A673 (cell line): Measurements from ENCODE around the gene PRDM16. TPM values are rescaled to one million over a fixed set of nuclear protein-coding genes. Genes with fewer than 3 reads are reported as not detected.

Source experiments
- BruUV-seq: library from RNA; stranded (reverse); fragments of 400-500 nt; replicated peaks from 2 replicates; lab custom pipeline; 2021; lab: Mats Ljungman, UMichigan
- CTCF ChIA-PET: fragments of 300-600 bp; sonication (Branson Sonifier 250); formaldehyde crosslinking; loops from one replicate; lab custom pipeline; 2022; ENCODE audit warnings: antibody characterized with exemption; lab: Charles Lee
- POLR2A ChIA-PET: fragments of 300-600 bp; sonication (Branson Sonifier 250); formaldehyde crosslinking; loops from one replicate; lab custom pipeline; 2022; ENCODE audit warnings: antibody characterized with exemption; ENCODE audit not compliant: low non-redundant PET; lab: Charles Lee
- DNase-seq: peaks from one replicate; pipeline ENCODE4 v3.0.0-alpha.2; 2015; ENCODE audit warnings: low spot score
- H3K27ac ChIP-seq: fragments of 200-600 bp; sonication (generic); 2 replicates; pipeline ENCODE4 v1.5.1; 2016; ENCODE audit warnings: mixed run types, low read depth, mild to moderate bottlenecking, mixed read lengths, antibody characterized with exemption, low read length; ENCODE audit not compliant: poor library complexity, severe bottlenecking
- H3K27me3 ChIP-seq: fragments of 200-600 bp; sonication (generic); replicated peaks from 2 replicates; pipeline ENCODE4 v1.6.1; 2017; ENCODE audit warnings: mixed run types, low read depth, mild to moderate bottlenecking, mixed read lengths, antibody characterized with exemption, low read length; ENCODE audit not compliant: insufficient read depth, poor library complexity
- H3K36me3 ChIP-seq: fragments of 200-600 bp; sonication (generic); 2 replicates; pipeline ENCODE4 v1.6.1; 2016; ENCODE audit warnings: mixed run types, mild to moderate bottlenecking, mixed read lengths, antibody characterized with exemption, low read length; ENCODE audit not compliant: insufficient read depth, poor library complexity, severe bottlenecking
- H3K4me1 ChIP-seq: fragments of 200-600 bp; sonication (generic); 2 replicates; pipeline ENCODE4 v1.6.1; 2017; ENCODE audit warnings: mixed run types, mild to moderate bottlenecking, mixed read lengths, antibody characterized with exemption, low read length; ENCODE audit not compliant: insufficient read depth, poor library complexity, severe bottlenecking
- H3K4me3 ChIP-seq: fragments of 200-600 bp; sonication (generic); 2 replicates; pipeline ENCODE4 v1.5.1; 2016; ENCODE audit warnings: low read depth, mixed run types, mild to moderate bottlenecking, mixed read lengths, low read length; ENCODE audit not compliant: poor library complexity, severe bottlenecking
- H3K9me3 ChIP-seq: fragments of 200-600 bp; sonication (generic); 2 replicates; pipeline ENCODE4 v1.6.1; 2016; ENCODE audit warnings: mixed run types, low read depth, mild to moderate bottlenecking, mixed read lengths, antibody characterized with exemption, low read length; ENCODE audit not compliant: poor library complexity, severe bottlenecking
- CTCF ChIP-seq: fragments of 300-800, 200-600 bp; sonication (generic); conservative IDR thresholded peaks from 2 replicates; pipeline ENCODE4 v1.5.1; 2017; ENCODE audit warnings: low read depth, mild to moderate bottlenecking, antibody characterized with exemption, low read length, moderate library complexity, mixed read lengths
- EZH2 ChIP-seq: fragments of 200-600 bp; sonication (generic); IDR thresholded peaks from 2 replicates; pipeline ENCODE4 v1.6.1; 2017; ENCODE audit warnings: borderline replicate concordance, low read depth, mild to moderate bottlenecking, mixed read lengths, antibody characterized with exemption, low read length; ENCODE audit not compliant: poor library complexity, severe bottlenecking
- intact Hi-C: fragments of 100-400 bp; cut with micrococcal nuclease; formaldehyde crosslinking; loops from one replicate; pipeline ENCODE4 v1.10.0; 2022; ENCODE audit not compliant: unreplicated experiment
- total RNA-seq: library from RNA; stranded (reverse); gene quantifications from 2 replicates; pipeline ENCODE4 v1.2.3, GENCODE V29; 2021

The PRDM16 gene
- total RNA-seq, 1 experiment from 2014 or later = 0.49 TPM

- TF ChIP-seq CTCF (no peak), EZH2 (no peak)
- H3K27me3 ChIP-seq = peaks cover 37% of the 10 kb centered on the region
- H3K9me3 ChIP-seq = no peaks in the 10 kb centered on the region
- intact Hi-C loops = no loop called here
- no peak overlapping the region for H3K27ac ChIP-seq
- POLR2A ChIA-PET = no interaction called here
- no peak overlapping the region for H3K4me3 ChIP-seq
- CTCF ChIA-PET = no interaction called here
- DNase-seq = no peak
- H3K4me1 ChIP-seq = no peaks in the 10 kb centered on the region
- H3K36me3 ChIP-seq = no peaks in the 10 kb centered on the region
- no TSS peak for BruUV-seq
Observed at GRCh38 chr1:3054474-3054873, 14.5 kb upstream of the PRDM16 start.

GRCh38 chr1:3055051-3055450 lies 14.0 kb upstream of the PRDM16 start:
- TF ChIP-seq CTCF (no peak), EZH2 (no peak)

GRCh38 chr1:3056641-3057040 lies 12.4 kb upstream of the PRDM16 start:
- BruUV-seq = no TSS peak
- TF ChIP-seq CTCF (no peak), EZH2 (no peak)
- no peak overlapping the region for H3K27ac ChIP-seq
- intact Hi-C loops = no loop called here
- H3K4me1 ChIP-seq = no peaks in the 10 kb centered on the region
- ChIA-PET POLR2A (no interaction called here), CTCF (no interaction called here)
- H3K9me3 ChIP-seq = no peaks in the 10 kb centered on the region
- no peak for DNase-seq
- peaks cover 53% of the 10 kb centered on the region for H3K27me3 ChIP-seq
- H3K4me3 ChIP-seq = no peak overlapping the region
- H3K36me3 ChIP-seq = no peaks in the 10 kb centered on the region

More at GRCh38 chr1:3055051-3055450, 14.0 kb upstream of the PRDM16 start:
- BruUV-seq = no TSS peak
- Histone ChIP-seq H3K4me1 (no peaks in the 10 kb centered on the region), H3K27me3 (peaks cover 42% of the 10 kb centered on the region), H3K36me3 (no peaks in the 10 kb centered on the region), H3K27ac (no peak overlapping the region), H3K4me3 (no peak overlapping the region), H3K9me3 (no peaks in the 10 kb centered on the region)
- intact Hi-C loops = no loop called here
- DNase-seq = no peak
- ChIA-PET CTCF (no interaction called here), POLR2A (no interaction called here)
